ENCODE results near the gene AGR2.

AGR2 gene

DNA sequence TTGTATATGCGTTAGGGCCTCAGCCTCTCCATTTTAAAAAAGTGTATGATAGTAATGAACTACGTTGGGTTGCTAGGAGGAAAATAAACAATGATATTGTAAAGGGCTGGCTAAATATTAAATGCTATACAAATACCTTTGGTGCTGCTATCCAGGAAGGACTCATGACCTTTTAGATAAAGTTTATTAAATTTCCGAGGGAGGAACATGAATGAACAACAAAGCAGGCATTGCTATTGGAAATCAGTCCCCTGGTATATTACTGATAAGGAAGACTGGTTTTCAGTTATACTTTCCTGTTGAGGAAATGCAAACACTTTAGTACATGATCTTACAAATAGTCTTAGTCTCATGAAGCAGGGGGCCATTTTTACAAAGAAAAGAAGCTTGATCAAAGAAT is 17.2 kb upstream of the AGR2 start:
- TF ChIP-seq, protein P1, sequence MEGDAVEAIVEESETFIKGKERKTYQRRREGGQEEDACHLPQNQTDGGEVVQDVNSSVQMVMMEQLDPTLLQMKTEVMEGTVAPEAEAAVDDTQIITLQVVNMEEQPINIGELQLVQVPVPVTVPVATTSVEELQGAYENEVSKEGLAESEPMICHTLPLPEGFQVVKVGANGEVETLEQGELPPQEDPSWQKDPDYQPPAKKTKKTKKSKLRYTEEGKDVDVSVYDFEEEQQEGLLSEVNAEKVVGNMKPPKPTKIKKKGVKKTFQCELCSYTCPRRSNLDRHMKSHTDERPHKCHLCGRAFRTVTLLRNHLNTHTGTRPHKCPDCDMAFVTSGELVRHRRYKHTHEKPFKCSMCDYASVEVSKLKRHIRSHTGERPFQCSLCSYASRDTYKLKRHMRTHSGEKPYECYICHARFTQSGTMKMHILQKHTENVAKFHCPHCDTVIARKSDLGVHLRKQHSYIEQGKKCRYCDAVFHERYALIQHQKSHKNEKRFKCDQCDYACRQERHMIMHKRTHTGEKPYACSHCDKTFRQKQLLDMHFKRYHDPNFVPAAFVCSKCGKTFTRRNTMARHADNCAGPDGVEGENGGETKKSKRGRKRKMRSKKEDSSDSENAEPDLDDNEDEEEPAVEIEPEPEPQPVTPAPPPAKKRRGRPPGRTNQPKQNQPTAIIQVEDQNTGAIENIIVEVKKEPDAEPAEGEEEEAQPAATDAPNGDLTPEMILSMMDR (IDR thresholded peaks at IDR 0.05): no peak

DNA sequence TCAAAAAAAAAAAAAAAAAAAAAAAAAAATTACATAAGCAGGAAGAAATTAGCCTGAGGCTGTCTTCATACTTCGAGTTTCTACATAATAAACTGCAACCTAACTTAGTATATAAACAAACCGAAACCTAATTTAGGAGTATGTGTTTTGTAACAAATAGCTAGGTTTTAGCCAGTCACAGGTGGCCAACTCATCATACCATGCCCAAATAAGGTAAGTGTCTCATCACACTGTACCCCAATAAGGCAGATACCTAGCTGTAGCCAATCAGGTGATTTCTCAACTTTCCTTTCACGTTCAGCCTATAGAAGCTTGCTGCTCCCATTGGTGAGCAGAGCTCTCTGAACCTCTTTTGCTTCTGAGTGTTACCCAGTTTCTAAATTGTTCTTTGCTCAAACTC is 13.9 kb upstream of the AGR2 start:
- TF ChIP-seq, protein P1 (IDR thresholded peaks at IDR 0.05): no peak

DNA sequence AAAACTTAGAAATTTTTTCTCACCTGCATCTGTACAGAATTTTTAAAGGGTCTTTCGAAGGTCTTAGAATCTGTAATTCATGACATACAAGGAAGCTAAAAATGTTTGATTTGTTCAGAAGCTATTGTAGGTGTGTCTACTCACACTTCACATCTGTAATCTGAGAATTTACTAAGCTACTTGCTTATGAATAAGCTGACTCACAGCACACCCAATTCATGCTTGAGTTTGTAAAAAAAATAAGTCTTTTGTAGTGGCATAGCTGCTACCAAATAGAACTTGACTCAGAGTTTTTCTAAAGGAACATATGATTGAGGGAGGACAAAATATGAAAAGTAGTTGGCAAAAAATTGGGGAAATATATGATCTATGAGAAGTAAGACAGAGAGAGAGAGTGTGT is 12.7 kb upstream of the AGR2 start:
- TF ChIP-seq, protein P1 (IDR thresholded peaks at IDR 0.05): no peak

DNA sequence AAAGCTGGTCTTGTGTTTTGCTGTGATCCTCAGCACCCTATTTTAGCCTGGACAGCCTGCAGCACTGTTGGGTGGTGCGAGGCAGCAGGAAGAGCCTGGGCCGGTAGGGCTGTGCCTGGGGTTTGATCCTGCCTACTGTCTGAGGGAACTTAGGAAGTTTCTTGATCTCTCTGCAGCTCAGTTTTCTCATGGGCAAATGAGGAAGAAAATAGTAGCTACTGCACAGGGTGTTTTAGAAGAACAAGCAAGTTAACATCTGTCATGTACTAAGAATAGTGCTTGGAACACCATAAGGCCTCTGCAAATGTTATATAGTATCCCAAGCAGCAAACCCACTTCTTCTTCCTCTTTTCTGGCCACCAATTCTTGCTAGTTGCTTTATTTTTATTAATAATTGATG is 12.0 kb upstream of the AGR2 start:
- TF ChIP-seq, protein P1 (IDR thresholded peaks at IDR 0.05): no peak

DNA sequence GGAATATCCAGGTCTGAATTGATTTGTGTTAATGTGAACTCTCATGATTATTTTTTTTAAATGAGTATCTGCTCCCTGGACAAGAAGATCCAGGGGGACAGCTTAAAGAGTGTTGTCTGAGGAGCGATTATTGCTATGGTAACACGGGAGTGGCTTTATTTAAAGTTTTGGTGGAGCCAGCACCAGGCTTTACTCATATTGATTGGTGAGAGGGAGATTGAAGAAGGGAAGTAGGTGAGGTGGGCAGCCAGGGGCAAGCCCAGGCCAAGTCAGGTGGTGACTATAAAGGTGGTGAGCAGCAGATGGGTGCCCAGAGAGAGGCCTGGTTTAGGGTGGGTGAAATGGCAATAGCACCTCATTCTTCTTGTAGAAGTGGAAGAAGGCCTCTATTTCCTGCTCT is 10.2 kb upstream of the AGR2 start:
- TF ChIP-seq, protein P1 (IDR thresholded peaks at IDR 0.05): no peak

DNA sequence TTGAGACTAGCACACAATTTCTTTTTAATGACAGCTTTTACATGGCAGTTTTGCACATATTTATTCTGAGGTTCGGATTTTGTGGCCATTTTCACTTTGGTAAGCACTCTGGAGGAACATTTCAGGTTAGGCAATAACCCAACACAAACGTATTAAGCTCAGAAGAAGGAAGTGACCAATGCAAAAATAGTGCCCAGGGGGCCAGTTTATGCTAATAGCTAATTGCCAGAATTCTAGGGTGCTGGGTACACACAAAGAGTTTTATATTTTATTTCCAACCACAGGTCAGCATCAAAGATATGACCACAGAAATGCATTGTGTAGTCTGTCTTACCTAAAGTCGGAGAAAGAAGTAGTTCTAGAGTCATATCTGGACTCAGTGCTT is 8.4 kb upstream of the AGR2 start:
- TF ChIP-seq, protein P1 (IDR thresholded peaks at IDR 0.05): no peak

DNA sequence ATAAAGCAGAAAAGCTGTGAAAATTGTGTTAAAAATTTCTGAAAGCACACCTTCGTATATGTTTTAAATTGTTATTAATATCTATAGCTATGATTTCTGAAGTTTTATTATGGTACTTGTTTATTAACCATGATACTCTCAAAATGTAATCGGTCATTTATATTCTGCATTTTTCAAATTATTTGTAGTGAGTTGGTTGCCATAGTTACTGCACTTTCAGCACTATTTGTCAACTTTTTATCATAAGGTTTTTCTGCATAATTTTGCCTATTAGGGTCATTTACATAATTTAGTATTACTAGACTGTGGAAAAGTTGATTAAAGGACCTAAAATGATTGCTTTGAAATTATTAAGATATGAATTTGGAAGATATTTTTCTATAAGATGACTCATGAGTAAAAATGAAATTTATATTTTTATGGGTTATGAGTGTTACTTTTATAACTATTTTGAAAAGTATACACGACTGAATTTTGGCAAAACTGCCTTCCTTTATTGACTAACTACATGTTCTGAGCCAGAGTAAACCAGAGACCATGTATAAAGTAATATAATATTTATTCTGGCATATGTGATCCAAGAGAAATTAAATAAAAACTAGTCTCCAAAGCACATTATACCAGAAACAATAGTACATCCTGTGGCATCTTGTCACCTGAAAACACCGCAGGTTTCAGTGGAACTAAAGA is 7.9 kb upstream of the AGR2 start:
- TF ChIP-seq, protein P1 (IDR thresholded peaks at IDR 0.05): no peak

DNA sequence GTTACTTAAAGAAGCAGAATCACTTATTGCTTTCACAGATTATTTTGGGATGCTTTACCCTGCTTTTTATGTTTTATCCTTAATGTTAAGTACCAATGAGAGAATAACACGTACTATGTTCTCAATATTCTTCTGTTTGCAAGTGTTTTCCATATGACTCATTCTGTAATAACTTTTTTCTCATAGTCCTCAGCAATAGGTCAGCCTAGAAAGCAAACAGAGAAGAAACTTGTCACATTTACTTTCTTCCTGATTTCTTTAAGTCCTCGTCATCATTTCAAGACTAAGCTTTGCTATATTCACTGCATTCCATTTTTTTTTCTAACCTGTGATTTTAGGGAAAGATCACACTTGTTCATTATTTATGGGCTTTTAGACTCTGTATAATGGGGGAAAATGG is 6.8 kb upstream of the AGR2 start:
- TF ChIP-seq, protein P1 (IDR thresholded peaks at IDR 0.05): no peak

All from LNCAP (cell line).